WERI-Rb-1 (cell line): ENCODE results near the gene GALNTL6.
"Not testable (repeated sequence)": the region's sequence is repeated elsewhere in the genome, so short reads cannot be mapped to it uniquely, and the experiment has no call there.

ENCODE experiments used
- DNase-seq: peaks from one replicate; pipeline ENCODE4 v3.0.0-alpha.2; 2020
- H3K27ac ChIP-seq: fragments of 250-450 bp; sonication (Bioruptor Pico); 2 replicates; pipeline ENCODE4 v1.5.1; 2020; ENCODE audit warnings: mild to moderate bottlenecking, moderate library complexity
- H3K27me3 ChIP-seq: fragments of 250-450 bp; sonication (Bioruptor Pico); 2 replicates; pipeline ENCODE4 v1.5.1; 2021; ENCODE audit warnings: mild to moderate bottlenecking, low read depth, moderate library complexity; ENCODE audit not compliant: insufficient read depth, severe bottlenecking
- H3K36me3 ChIP-seq: fragments of 250-450 bp; sonication (Bioruptor Pico); 2 replicates; pipeline ENCODE4 v1.5.1; 2020; ENCODE audit warnings: mild to moderate bottlenecking, moderate library complexity
- H3K4me3 ChIP-seq: 2 replicates; pipeline ENCODE4 v1.5.1; 2011; ENCODE audit warnings: low read depth, mild to moderate bottlenecking, control low read depth, low read length
- H3K9me3 ChIP-seq: fragments of 250-450 bp; sonication (Bioruptor Pico); 2 replicates; pipeline ENCODE4 v1.5.1; 2021; ENCODE audit warnings: mild to moderate bottlenecking, moderate library complexity; ENCODE audit not compliant: severe bottlenecking
- CTCF ChIP-seq: IDR thresholded peaks from 2 replicates; pipeline ENCODE4 v1.5.1; 2011; ENCODE audit warnings: low read depth, mild to moderate bottlenecking, control low read depth, inconsistent platforms, low read length

Gene GALNTL6

GRCh38 chr4:172874944-172875343 is 1061.7 kb downstream of the GALNTL6 start:
- no peak for TF ChIP-seq CTCF
- Histone ChIP-seq H3K4me3 (no peak overlapping the region), H3K27me3 (no peaks in the 10 kb centered on the region), H3K36me3 (no peaks in the 10 kb centered on the region), H3K9me3 (no peaks in the 10 kb centered on the region), H3K27ac (no peak overlapping the region)
- DNase-seq: no peak

DNA sequence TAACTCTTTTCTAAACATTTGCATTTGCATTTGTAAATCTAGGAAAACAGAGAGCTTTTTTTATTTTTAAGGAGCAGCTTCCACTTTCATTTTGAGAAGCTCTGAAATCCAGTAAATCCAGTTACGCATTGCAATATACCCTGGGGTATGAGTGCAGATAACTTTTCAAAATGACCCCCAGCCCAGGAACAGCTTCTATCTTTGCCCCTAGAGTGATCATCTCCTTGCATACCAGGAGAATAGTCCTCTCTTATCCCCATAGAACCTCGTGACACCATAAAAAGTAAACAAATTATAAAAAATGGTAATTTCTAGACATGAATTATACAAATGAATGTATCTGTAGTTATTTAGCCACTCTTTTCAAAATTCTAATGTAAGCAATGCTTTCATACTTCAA is 1063.2 kb downstream of the GALNTL6 start:
- no peak overlapping the region for H3K4me3 ChIP-seq
- no peak for TF ChIP-seq CTCF
- H3K9me3 ChIP-seq: no peaks in the 10 kb centered on the region
- no peaks in the 10 kb centered on the region for H3K27me3 ChIP-seq
- DNase-seq: no peak
- H3K27ac ChIP-seq: no peak overlapping the region
- no peaks in the 10 kb centered on the region for H3K36me3 ChIP-seq

- TF ChIP-seq CTCF: no peak
- no peaks in the 10 kb centered on the region for H3K9me3 ChIP-seq
Measured at GRCh38 chr4:172881645-172882044, 1068.4 kb downstream of the GALNTL6 start.

GRCh38 chr4:172887358-172887757 is 1074.2 kb downstream of the GALNTL6 start:
- H3K4me3 ChIP-seq, H3K27ac ChIP-seq, H3K9me3 ChIP-seq, DNase-seq, H3K27me3 ChIP-seq, H3K36me3 ChIP-seq: not testable (repeated sequence)

More at GRCh38 chr4:172881645-172882044, 1068.4 kb downstream of the GALNTL6 start:
- Histone ChIP-seq H3K36me3 (no peaks in the 10 kb centered on the region), H3K27ac (no peak overlapping the region), H3K27me3 (no peaks in the 10 kb centered on the region), H3K4me3 (no peak overlapping the region)
- DNase-seq: no peak

GRCh38 chr4:172887959-172888358 is 1074.8 kb downstream of the GALNTL6 start:
- Histone ChIP-seq H3K27ac (no peak overlapping the region), H3K9me3 (no peaks in the 10 kb centered on the region), H3K4me3 (no peak overlapping the region), H3K36me3 (no peaks in the 10 kb centered on the region), H3K27me3 (no peaks in the 10 kb centered on the region)
- DNase-seq: no peak
- TF ChIP-seq CTCF: no peak

- Histone ChIP-seq H3K4me3 (no peak overlapping the region), H3K9me3 (no peaks in the 10 kb centered on the region), H3K27me3 (no peaks in the 10 kb centered on the region), H3K27ac (no peak overlapping the region), H3K36me3 (no peaks in the 10 kb centered on the region)
- no peak for DNase-seq
- TF ChIP-seq CTCF: peak; percentile 56
Measured at GRCh38 chr4:172892300-172892699, 1079.1 kb downstream of the GALNTL6 start.
